GM19240 (cell line): ENCODE measurements around the gene PSD4.

Source experiments
- DNase-seq: peaks from one replicate; pipeline ENCODE4 v3.0.0; 2011; ENCODE audit warnings: low spot score; ENCODE audit not compliant: insufficient read length

Gene PSD4

GRCh38 chr2:113167115-113167932 is 6.4 kb upstream of the PSD4 start:
- DNase-seq, result no peak

- no peak for DNase-seq
Observed at GRCh38 chr2:113167962-113168340, 5.8 kb upstream of the PSD4 start.

GRCh38 chr2:113169002-113169530 is 4.7 kb upstream of the PSD4 start:
- no peak for DNase-seq

GRCh38 chr2:113169586-113169985 is 4.2 kb upstream of the PSD4 start:
- DNase-seq, result no peak

- DNase-seq, result no peak
Observed at GRCh38 chr2:113171334-113172075, 2.3 kb upstream of the PSD4 start.

GRCh38 chr2:113172721-113173541 is 840 bp upstream of the PSD4 start:
- no peak for DNase-seq

- no peak for DNase-seq
Observed at GRCh38 chr2:113174376-113174750, 592 bp downstream of the PSD4 start.

GRCh38 chr2:113175042-113175628 is 1.4 kb downstream of the PSD4 start:
- DNase-seq, result peak; percentile 96

- DNase-seq, result no peak
Observed at GRCh38 chr2:113175736-113176695, 2.2 kb downstream of the PSD4 start.

- no peak for DNase-seq
Observed at GRCh38 chr2:113176696-113177355, 3.1 kb downstream of the PSD4 start.

GRCh38 chr2:113178069-113178746 is 4.4 kb downstream of the PSD4 start:
- DNase-seq, result no peak

- DNase-seq, result no peak
Observed at GRCh38 chr2:113178891-113179290, 5.1 kb downstream of the PSD4 start.

GRCh38 chr2:113179446-113180045 is 5.8 kb downstream of the PSD4 start:
- DNase-seq, result no peak

GRCh38 chr2:113180131-113180946 is 6.6 kb downstream of the PSD4 start:
- DNase-seq, result no peak

GRCh38 chr2:113181258-113182051 is 7.7 kb downstream of the PSD4 start:
- no peak for DNase-seq

GRCh38 chr2:113182471-113183260 is 8.9 kb downstream of the PSD4 start:
- no peak for DNase-seq
